H1 (cell line): ENCODE measurements around the gene MFAP3. TPM values are rescaled to one million over a fixed set of nuclear protein-coding genes. Genes with fewer than 3 reads are reported as not detected.

Experiments used
- CTCF ChIA-PET: fragments of 300-600 bp; sonication (Branson Sonifier 250); formaldehyde crosslinking; loops from one replicate; lab custom pipeline; 2021; ENCODE audit not compliant: partially characterized antibody; lab: Charles Lee
- POLR2A ChIA-PET: fragments of 300-600 bp; sonication (Branson Sonifier 250); formaldehyde crosslinking; loops from one replicate; lab custom pipeline; 2021; ENCODE audit warnings: inconsistent platforms; ENCODE audit not compliant: partially characterized antibody; lab: Charles Lee
- DNase-seq, 2 experiments: peaks; one replicate each; pipeline versions ENCODE4 v3.0.0 to v3.0.0-alpha.2; 2010 to 2022; ENCODE audit warnings: low spot score in 2 of 2, low read depth in 1 of 2, mixed read lengths in 1 of 2
- FAIRE-seq: peaks from 2 replicates; lab custom pipeline; 2011; peaks lifted over from hg19 to GRCh38; lab: Jason Lieb, UNC
- H2AFZ ChIP-seq: 2 replicates; pipeline ENCODE4 v1.8.1; 2012; ENCODE audit warnings: low read length, inconsistent platforms
- H2AK5ac ChIP-seq: 2 replicates; pipeline ENCODE4 v1.6.1; 2013; ENCODE audit warnings: low read depth, low read length
- H2BK120ac ChIP-seq: replicated peaks from 2 replicates; pipeline ENCODE3; 2013; ENCODE audit warnings: low read depth, low read length, inconsistent platforms
- H2BK12ac ChIP-seq: 2 replicates; pipeline ENCODE4 v1.6.1; 2013; ENCODE audit warnings: low read depth, low read length
- H2BK15ac ChIP-seq: 2 replicates; pipeline ENCODE4 v1.6.1; 2013; ENCODE audit warnings: low read length
- H2BK20ac ChIP-seq: 2 replicates; pipeline ENCODE4 v1.6.1; 2013; ENCODE audit warnings: low read length
- H2BK5ac ChIP-seq: 2 replicates; pipeline ENCODE4 v1.6.1; 2013; ENCODE audit warnings: low read depth, low read length
- H3K14ac ChIP-seq: 2 replicates; pipeline ENCODE4 v1.6.1; 2013; ENCODE audit warnings: inconsistent platforms; ENCODE audit not compliant: insufficient read length
- H3K18ac ChIP-seq: 2 replicates; pipeline ENCODE4 v1.6.1; 2013; ENCODE audit warnings: low read length; ENCODE audit errors: extremely low read depth
- H3K23ac ChIP-seq: 2 replicates; pipeline ENCODE4 v1.6.1; 2013; ENCODE audit warnings: inconsistent platforms; ENCODE audit not compliant: insufficient read length
- H3K23me2 ChIP-seq: 2 replicates; pipeline ENCODE4 v1.6.1; 2013; ENCODE audit warnings: low read depth, low read length
- H3K27ac ChIP-seq: 2 replicates; pipeline ENCODE4 v1.6.1; 2011; ENCODE audit warnings: low read depth, low read length, inconsistent platforms
- H3K27me3 ChIP-seq, 4 experiments: replicated peaks in 1 of 4; 1 replicate in 1 of 4; 2 replicates in 3 of 4; pipeline versions ENCODE4 v1.6.1 to v1.8.1; 2011 to 2013; ENCODE audit warnings: low read length in 3 of 4, mild to moderate bottlenecking in 3 of 4, inconsistent platforms in 2 of 4, mixed read lengths in 2 of 4, moderate library complexity in 1 of 4; ENCODE audit not compliant: control insufficient read depth in 3 of 4, insufficient read depth in 3 of 4; ENCODE audit errors: extremely low read depth in 1 of 4
- H3K36me3 ChIP-seq, 4 experiments: 2 replicates each; pipeline versions ENCODE4 v1.6.1 to v1.8.1; 2011 to 2013; ENCODE audit warnings: mild to moderate bottlenecking in 4 of 4, low read length in 3 of 4, moderate library complexity in 2 of 4, control low read depth in 1 of 4, inconsistent platforms in 1 of 4; ENCODE audit not compliant: insufficient read depth in 4 of 4, control insufficient read depth in 2 of 4
- H3K4ac ChIP-seq: replicated peaks from 2 replicates; pipeline ENCODE3; 2013; ENCODE audit warnings: low read length, low read depth, mixed read lengths, inconsistent platforms; ENCODE audit not compliant: insufficient read length
- H3K4me1 ChIP-seq, 4 experiments: replicated peaks in 1 of 4; 1 replicate in 1 of 4; 2 replicates in 3 of 4; pipeline versions ENCODE4 v1.6.1 to v1.8.1; 2011 to 2013; ENCODE audit warnings: low read length in 3 of 4, inconsistent platforms in 2 of 4, mixed read lengths in 1 of 4; ENCODE audit not compliant: insufficient read depth in 4 of 4, control insufficient read depth in 3 of 4
- H3K4me2 ChIP-seq, 2 experiments: 2 replicates each; pipeline versions ENCODE4 v1.6.1 to v1.8.1; 2011 to 2013; ENCODE audit warnings: low read depth in 2 of 2, low read length in 2 of 2, control low read depth in 1 of 2, inconsistent platforms in 1 of 2, mild to moderate bottlenecking in 1 of 2; ENCODE audit not compliant: insufficient read depth in 1 of 2
- H3K4me3 ChIP-seq, 4 experiments: fragments of 200-600, 300-600 bp in 1 of 4; sonication (generic), shearing (Covaris generic), sonication (Bioruptor Twin) in 1 of 4; 2 replicates each; pipeline versions ENCODE4 v1.5.1 to v1.8.1; 2011 to 2016; ENCODE audit warnings: low read length in 4 of 4, low read depth in 3 of 4, control low read depth in 2 of 4, inconsistent platforms in 2 of 4, mild to moderate bottlenecking in 2 of 4, mixed read lengths in 1 of 4, moderate library complexity in 1 of 4; ENCODE audit not compliant: insufficient read depth in 2 of 4; ENCODE audit errors: extremely low read depth in 1 of 4
- H3K56ac ChIP-seq: replicated peaks from 2 replicates; pipeline ENCODE3; 2013; ENCODE audit warnings: low read depth, mild to moderate bottlenecking, mixed read lengths, low read length, inconsistent platforms; ENCODE audit not compliant: insufficient read length
- H3K79me1 ChIP-seq: 2 replicates; pipeline ENCODE4 v1.6.1; 2013; ENCODE audit warnings: low read depth, low read length, control low read depth
- H3K79me2 ChIP-seq, 2 experiments: 2 replicates each; pipeline versions ENCODE4 v1.6.1 to v1.8.1; 2012 to 2013; ENCODE audit warnings: low read length in 2 of 2, mild to moderate bottlenecking in 2 of 2, inconsistent platforms in 1 of 2; ENCODE audit not compliant: insufficient read depth in 2 of 2, control insufficient read depth in 1 of 2
- H3K9ac ChIP-seq, 4 experiments: replicated peaks in 1 of 4; 1 replicate in 1 of 4; 2 replicates in 3 of 4; pipeline versions ENCODE4 v1.6.1 to v1.8.1; 2011 to 2013; ENCODE audit warnings: low read depth in 3 of 4, low read length in 3 of 4, control low read depth in 2 of 4, mild to moderate bottlenecking in 2 of 4, moderate library complexity in 2 of 4, inconsistent platforms in 1 of 4; ENCODE audit errors: extremely low read depth in 1 of 4
- H3K9me3 ChIP-seq, 2 experiments: 2 replicates each; pipeline versions ENCODE4 v1.6.1 to v1.8.1; 2012 to 2013; ENCODE audit warnings: mild to moderate bottlenecking in 2 of 2, moderate library complexity in 2 of 2, control low read depth in 1 of 2, inconsistent platforms in 1 of 2, low read depth in 1 of 2, low read length in 1 of 2, mixed read lengths in 1 of 2; ENCODE audit not compliant: insufficient read depth in 2 of 2
- H4K20me1 ChIP-seq, 2 experiments: replicated peaks in 1 of 2; 2 replicates each; pipeline versions ENCODE3 to v1.8.1; 2011 to 2013; ENCODE audit warnings: inconsistent platforms in 2 of 2, low read length in 2 of 2, mild to moderate bottlenecking in 1 of 2; ENCODE audit not compliant: insufficient read depth in 2 of 2, control insufficient read depth in 1 of 2
- H4K5ac ChIP-seq: 2 replicates; pipeline ENCODE4 v1.6.1; 2013; ENCODE audit warnings: low read length, low read depth, mixed read lengths, inconsistent platforms; ENCODE audit not compliant: insufficient read length
- H4K8ac ChIP-seq: 2 replicates; pipeline ENCODE4 v1.8.0; 2013; ENCODE audit warnings: mild to moderate bottlenecking, moderate library complexity, low read length, inconsistent platforms; ENCODE audit not compliant: insufficient read depth; ENCODE audit errors: extremely low read depth
- H4K91ac ChIP-seq: replicated peaks from 2 replicates; pipeline ENCODE3; 2013; ENCODE audit warnings: low read length, mixed read lengths, inconsistent platforms; ENCODE audit not compliant: insufficient read length
- WGBS, 2 experiments: shearing (Covaris generic) in 1 of 2; methylation state at CpG; one replicate each; pipeline versions ENCODE4 v1.1.6 to v1.1.7; 2013 to 2015; ENCODE audit warnings: low lambda C conversion rate in 2 of 2, mixed read lengths in 2 of 2, inconsistent platforms in 1 of 2, low coverage in 1 of 2, missing lambda C conversion rate in 1 of 2; ENCODE audit not compliant: insufficient replicate concordance in 2 of 2, insufficient coverage in 1 of 2, insufficient read length in 1 of 2; ENCODE audit errors: extremely low coverage in 1 of 2, missing lambda C conversion rate in 1 of 2; 5-methylcytosine and 5-hydroxymethylcytosine counted together
- polyA plus RNA-seq, 7 experiments: library from polyadenylated mRNA; depleted of rRNA in 3 of 7; stranded (reverse) in 5 of 7; unstranded in 2 of 7; fragments of >200 nt in 5 of 7; fragments of 200-250 nt in 2 of 7; gene quantifications; 1 replicate in 5 of 7; 2 replicates in 1 of 7; 4 replicates in 1 of 7; pipeline versions ENCODE4 v1.2.1 to v1.2.3, GENCODE V29; 2011 to 2013; ENCODE audit warnings: missing spikeins in 2 of 7, mixed read lengths in 2 of 7
- total RNA-seq: library from RNA; stranded (reverse); fragmentation: NEBNext Ultra II Directional; extraction: Animal tissue kit (Norgen Biotek cat#: 25700); gene quantifications from 2 replicates; pipeline ENCODE4 v1.2.1, GENCODE V29; 2021
- TF ChIP-seq, protein P1 (sequence below): fragments of 300-600 bp; sonication (generic); IDR thresholded peaks from 2 replicates; pipeline ENCODE4 v1.7.1; 2012; ENCODE audit warnings: low read length, moderate library complexity, mild to moderate bottlenecking, inconsistent platforms; ENCODE audit not compliant: insufficient replicate concordance

MFAP3 gene
- total and polyA plus RNA-seq, 2 of the 8 experiments (the other 6 are each of a cell fraction or from before 2014, with no cell fraction given): 13.7 to 27.0 TPM

DNA sequence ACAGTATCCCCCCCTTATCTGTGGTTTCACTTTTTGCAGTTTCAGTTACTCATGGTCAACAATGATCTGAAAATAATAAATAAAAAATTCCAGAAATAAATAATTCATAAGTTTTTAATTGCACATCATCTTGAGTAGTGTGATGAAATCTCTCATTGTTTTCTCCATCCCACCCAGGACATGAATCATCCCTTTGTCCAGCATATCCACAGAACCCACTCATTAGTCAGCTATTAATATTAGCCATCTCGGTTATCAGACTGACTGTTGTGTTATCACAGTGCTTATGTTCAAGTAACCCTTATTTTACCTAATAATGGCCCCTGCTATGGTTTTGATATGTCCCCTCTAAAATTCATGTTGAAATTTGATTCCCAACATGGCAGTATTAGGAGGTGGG, 40.8 kb upstream of the MFAP3 start:
- no peak overlapping the region for H2AFZ ChIP-seq
- TF ChIP-seq, protein P1, sequence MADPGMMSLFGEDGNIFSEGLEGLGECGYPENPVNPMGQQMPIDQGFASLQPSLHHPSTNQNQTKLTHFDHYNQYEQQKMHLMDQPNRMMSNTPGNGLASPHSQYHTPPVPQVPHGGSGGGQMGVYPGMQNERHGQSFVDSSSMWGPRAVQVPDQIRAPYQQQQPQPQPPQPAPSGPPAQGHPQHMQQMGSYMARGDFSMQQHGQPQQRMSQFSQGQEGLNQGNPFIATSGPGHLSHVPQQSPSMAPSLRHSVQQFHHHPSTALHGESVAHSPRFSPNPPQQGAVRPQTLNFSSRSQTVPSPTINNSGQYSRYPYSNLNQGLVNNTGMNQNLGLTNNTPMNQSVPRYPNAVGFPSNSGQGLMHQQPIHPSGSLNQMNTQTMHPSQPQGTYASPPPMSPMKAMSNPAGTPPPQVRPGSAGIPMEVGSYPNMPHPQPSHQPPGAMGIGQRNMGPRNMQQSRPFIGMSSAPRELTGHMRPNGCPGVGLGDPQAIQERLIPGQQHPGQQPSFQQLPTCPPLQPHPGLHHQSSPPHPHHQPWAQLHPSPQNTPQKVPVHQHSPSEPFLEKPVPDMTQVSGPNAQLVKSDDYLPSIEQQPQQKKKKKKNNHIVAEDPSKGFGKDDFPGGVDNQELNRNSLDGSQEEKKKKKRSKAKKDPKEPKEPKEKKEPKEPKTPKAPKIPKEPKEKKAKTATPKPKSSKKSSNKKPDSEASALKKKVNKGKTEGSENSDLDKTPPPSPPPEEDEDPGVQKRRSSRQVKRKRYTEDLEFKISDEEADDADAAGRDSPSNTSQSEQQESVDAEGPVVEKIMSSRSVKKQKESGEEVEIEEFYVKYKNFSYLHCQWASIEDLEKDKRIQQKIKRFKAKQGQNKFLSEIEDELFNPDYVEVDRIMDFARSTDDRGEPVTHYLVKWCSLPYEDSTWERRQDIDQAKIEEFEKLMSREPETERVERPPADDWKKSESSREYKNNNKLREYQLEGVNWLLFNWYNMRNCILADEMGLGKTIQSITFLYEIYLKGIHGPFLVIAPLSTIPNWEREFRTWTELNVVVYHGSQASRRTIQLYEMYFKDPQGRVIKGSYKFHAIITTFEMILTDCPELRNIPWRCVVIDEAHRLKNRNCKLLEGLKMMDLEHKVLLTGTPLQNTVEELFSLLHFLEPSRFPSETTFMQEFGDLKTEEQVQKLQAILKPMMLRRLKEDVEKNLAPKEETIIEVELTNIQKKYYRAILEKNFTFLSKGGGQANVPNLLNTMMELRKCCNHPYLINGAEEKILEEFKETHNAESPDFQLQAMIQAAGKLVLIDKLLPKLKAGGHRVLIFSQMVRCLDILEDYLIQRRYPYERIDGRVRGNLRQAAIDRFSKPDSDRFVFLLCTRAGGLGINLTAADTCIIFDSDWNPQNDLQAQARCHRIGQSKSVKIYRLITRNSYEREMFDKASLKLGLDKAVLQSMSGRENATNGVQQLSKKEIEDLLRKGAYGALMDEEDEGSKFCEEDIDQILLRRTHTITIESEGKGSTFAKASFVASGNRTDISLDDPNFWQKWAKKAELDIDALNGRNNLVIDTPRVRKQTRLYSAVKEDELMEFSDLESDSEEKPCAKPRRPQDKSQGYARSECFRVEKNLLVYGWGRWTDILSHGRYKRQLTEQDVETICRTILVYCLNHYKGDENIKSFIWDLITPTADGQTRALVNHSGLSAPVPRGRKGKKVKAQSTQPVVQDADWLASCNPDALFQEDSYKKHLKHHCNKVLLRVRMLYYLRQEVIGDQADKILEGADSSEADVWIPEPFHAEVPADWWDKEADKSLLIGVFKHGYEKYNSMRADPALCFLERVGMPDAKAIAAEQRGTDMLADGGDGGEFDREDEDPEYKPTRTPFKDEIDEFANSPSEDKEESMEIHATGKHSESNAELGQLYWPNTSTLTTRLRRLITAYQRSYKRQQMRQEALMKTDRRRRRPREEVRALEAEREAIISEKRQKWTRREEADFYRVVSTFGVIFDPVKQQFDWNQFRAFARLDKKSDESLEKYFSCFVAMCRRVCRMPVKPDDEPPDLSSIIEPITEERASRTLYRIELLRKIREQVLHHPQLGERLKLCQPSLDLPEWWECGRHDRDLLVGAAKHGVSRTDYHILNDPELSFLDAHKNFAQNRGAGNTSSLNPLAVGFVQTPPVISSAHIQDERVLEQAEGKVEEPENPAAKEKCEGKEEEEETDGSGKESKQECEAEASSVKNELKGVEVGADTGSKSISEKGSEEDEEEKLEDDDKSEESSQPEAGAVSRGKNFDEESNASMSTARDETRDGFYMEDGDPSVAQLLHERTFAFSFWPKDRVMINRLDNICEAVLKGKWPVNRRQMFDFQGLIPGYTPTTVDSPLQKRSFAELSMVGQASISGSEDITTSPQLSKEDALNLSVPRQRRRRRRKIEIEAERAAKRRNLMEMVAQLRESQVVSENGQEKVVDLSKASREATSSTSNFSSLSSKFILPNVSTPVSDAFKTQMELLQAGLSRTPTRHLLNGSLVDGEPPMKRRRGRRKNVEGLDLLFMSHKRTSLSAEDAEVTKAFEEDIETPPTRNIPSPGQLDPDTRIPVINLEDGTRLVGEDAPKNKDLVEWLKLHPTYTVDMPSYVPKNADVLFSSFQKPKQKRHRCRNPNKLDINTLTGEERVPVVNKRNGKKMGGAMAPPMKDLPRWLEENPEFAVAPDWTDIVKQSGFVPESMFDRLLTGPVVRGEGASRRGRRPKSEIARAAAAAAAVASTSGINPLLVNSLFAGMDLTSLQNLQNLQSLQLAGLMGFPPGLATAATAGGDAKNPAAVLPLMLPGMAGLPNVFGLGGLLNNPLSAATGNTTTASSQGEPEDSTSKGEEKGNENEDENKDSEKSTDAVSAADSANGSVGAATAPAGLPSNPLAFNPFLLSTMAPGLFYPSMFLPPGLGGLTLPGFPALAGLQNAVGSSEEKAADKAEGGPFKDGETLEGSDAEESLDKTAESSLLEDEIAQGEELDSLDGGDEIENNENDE: no peak

More for the DNA sequence above, 40.8 kb upstream of the MFAP3 start:
- no peaks in the 10 kb centered on the region; a peak in 1 of 4 replicates for H3K9me3 ChIP-seq
- H2BK12ac ChIP-seq: no peak overlapping the region
- H4K20me1 ChIP-seq: no peaks in the 10 kb centered on the region
- POLR2A ChIA-PET: no interaction called here
- WGBS, 2 experiments: 96% methylated on average over 1 of the region's 1 CpG; no CpG with 5 or more reads in 1 of the 2 experiments
- DNase-seq (no peak), FAIRE-seq (no peak)
- H3K4me1 ChIP-seq: no peaks in the 10 kb centered on the region
- H3K4me3 ChIP-seq: no peak overlapping the region
- H2AK5ac ChIP-seq: no peak overlapping the region
- no peak overlapping the region for H3K4ac ChIP-seq
- H4K8ac ChIP-seq: no peak overlapping the region
- no peak overlapping the region for H3K9ac ChIP-seq
- H4K91ac ChIP-seq: no peak overlapping the region
- H3K79me2 ChIP-seq: no peaks in the 10 kb centered on the region
- no peak overlapping the region for H2BK20ac ChIP-seq
- no peak overlapping the region for H3K14ac ChIP-seq
- H3K23me2 ChIP-seq: no peaks in the 10 kb centered on the region
- H3K4me2 ChIP-seq: no peak overlapping the region
- no peak overlapping the region for H3K23ac ChIP-seq
- no peak overlapping the region for H2BK15ac ChIP-seq
- H3K27me3 ChIP-seq: no peaks in the 10 kb centered on the region
- CTCF ChIA-PET: no interaction called here
- no peak overlapping the region for H3K27ac ChIP-seq
- H3K18ac ChIP-seq: no peak overlapping the region
- H3K79me1 ChIP-seq: no peaks in the 10 kb centered on the region
- no peak overlapping the region for H4K5ac ChIP-seq
- H3K56ac ChIP-seq: no peak overlapping the region
- H3K36me3 ChIP-seq: no peaks in the 10 kb centered on the region
- H2BK5ac ChIP-seq: no peak overlapping the region
- H2BK120ac ChIP-seq: no peak overlapping the region
